MG63 (cell line): ENCODE measurements around the gene OR6C3. TPM values are rescaled to one million over a fixed set of nuclear protein-coding genes. Genes with fewer than 3 reads are reported as not detected.
"Not testable (repeated sequence)": the region's sequence is repeated elsewhere in the genome, so short reads cannot be mapped to it uniquely, and the experiment has no call there.

Experiments
- DNase-seq: peaks from one replicate; pipeline ENCODE4 v3.0.0-alpha.2; 2020
- H3K27me3 ChIP-seq: fragments of 250-450 bp; sonication (Bioruptor Pico); 2 replicates; pipeline ENCODE4 v1.5.1; 2020; ENCODE audit warnings: mild to moderate bottlenecking, moderate library complexity
- H3K36me3 ChIP-seq: fragments of 250-450 bp; sonication (Bioruptor Pico); 2 replicates; pipeline ENCODE4 v1.5.1; 2020; ENCODE audit warnings: mild to moderate bottlenecking, moderate library complexity
- H3K4me3 ChIP-seq: fragments of 250-450 bp; sonication (Bioruptor Pico); 2 replicates; pipeline ENCODE4 v1.5.1; 2020; ENCODE audit warnings: mild to moderate bottlenecking, moderate library complexity
- H3K9me3 ChIP-seq: fragments of 250-450 bp; sonication (Bioruptor Pico); 2 replicates; pipeline ENCODE4 v1.5.1; 2020; ENCODE audit warnings: mild to moderate bottlenecking, moderate library complexity
- total RNA-seq: library from RNA; depleted of rRNA; stranded (reverse); fragments of >200 nt; shearing (Covaris generic); gene quantifications from 2 replicates; pipeline ENCODE4 v1.2.3, GENCODE V29; 2014; ENCODE audit warnings: low replicate concordance; rRNA removed

Gene OR6C3
- total RNA-seq = not detected in 2 replicates

DNA sequence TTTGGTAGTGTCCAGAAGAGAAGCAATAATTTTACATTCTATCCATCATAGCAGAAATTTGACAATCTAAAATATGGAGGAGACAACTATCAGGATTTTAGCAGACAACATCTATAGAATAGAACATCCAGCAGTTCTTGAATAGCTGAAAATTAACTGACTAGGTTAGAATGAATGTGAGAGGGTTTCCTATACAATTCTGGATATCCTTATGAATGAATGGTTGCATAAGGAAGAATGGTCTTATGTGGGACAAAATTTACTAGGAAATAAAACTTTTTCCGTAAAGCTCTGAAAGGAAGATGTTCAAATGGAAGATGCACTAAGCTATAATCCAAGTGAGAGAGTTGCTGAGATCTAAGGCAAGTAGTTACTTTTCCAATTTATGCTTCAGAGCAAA, at the start of gene OR6C3:
OR6C3 (plus strand) TSS at position 301 of the 400 bp plus-strand sequence. CDS start 955 bp downstream, outside the sequence.
- Histone ChIP-seq H3K36me3 (no peaks in the 10 kb centered on the region), H3K9me3 (no peaks in the 10 kb centered on the region), H3K4me3 (no peak within 1 kb of the TSS), H3K27me3 (no peaks in the 10 kb centered on the region)
- no peak for DNase-seq

DNA sequence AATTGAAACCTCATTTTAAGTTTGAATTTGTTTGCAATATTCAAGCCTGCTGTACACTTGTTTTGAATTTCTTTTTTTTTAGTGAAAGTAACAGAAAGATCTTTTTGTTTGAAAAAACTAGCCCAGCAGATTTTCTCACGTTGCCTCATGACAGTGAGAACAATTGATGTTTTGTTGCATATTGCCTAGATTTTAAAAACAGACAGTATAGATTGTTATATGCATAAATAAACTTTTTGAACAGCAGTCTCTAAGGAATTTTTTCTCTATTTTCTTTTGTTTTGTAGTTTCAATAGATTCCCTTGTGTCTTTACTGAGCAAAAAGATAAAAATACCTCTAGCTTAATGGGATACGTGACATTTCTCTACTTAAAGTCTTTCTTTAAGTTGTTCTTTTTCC, 49.6 kb upstream of the OR6C3 start:
- no peaks in the 10 kb centered on the region for H3K36me3 ChIP-seq
- no peak for DNase-seq
- no peak overlapping the region for H3K4me3 ChIP-seq
- H3K27me3 ChIP-seq = no peaks in the 10 kb centered on the region
- H3K9me3 ChIP-seq = no peaks in the 10 kb centered on the region

DNA sequence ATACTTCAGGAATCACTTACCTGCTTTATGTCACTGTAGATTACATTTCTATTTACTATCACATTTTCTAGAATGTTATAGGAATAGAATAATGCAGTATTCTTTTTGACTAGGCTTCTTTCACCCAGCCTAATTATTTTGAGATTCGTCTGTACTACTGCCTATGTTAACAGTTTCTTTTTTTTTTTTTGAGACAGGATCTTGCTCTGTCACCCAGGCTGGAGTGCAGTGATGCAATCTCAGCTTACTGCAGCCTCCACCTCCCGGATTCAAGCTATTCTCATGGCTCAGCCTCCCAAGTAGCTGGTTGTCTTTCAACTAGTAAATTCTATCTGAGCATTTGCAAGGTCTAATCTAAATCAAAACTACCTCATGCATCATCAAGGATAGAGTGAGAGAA, 40.5 kb upstream of the OR6C3 start:
- Histone ChIP-seq H3K36me3 (no peaks in the 10 kb centered on the region), H3K9me3 (no peaks in the 10 kb centered on the region), H3K27me3 (no peaks in the 10 kb centered on the region), H3K4me3 (no peak overlapping the region)
- DNase-seq = no peak

DNA sequence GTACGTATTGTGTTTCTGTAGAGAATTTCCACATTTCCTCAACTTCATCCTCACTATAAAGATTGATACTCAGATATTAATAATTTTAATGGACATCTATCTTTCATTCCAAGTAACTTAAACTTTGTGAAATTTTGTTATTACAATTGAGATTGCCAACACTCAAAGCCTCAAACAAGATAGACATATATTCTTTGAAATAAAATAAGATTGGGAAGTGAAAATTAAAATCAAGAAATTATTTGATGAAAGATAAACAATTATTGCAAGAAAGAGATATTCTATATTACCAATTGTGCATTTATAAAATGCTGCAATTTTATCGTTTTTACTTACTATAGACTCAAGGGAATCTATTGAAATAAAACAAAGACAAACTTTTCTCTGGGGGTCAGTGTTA, 34.1 kb upstream of the OR6C3 start, which contains the start of gene OR6C6:
OR6C6 (minus strand) TSS at position 101 of the 400 bp plus-strand sequence. CDS start 1,337 bp downstream, outside the sequence.
- no peaks in the 10 kb centered on the region for H3K9me3 ChIP-seq
- H3K36me3 ChIP-seq = no peaks in the 10 kb centered on the region
- no peaks in the 10 kb centered on the region for H3K27me3 ChIP-seq
- H3K4me3 ChIP-seq = no peak within 1 kb of the TSS
- no peak for DNase-seq

DNA sequence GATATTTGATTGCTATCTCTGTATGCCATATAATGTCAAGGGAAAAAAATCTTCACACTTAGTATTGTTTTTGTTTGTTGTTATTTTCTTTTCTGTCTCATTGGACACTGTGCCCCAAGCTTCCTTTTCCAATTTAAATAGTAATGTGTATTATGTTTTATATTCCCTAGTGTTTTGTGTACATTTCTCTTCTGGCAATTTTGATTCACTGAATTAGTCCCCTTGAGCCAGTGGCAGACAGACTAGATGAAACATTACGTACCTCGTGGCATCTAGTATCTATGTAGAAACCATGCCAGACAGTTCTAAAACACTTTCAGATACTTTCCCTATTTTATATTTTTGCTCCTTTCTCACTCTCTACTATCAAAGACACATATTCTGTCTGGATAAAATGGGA, 16.5 kb upstream of the OR6C3 start, which contains the start of gene OR6C1:
OR6C1 (plus strand) TSS at position 301 of the 400 bp plus-strand sequence. CDS start 6,257 bp downstream, outside the sequence.
- Histone ChIP-seq H3K9me3 (no peaks in the 10 kb centered on the region), H3K4me3 (no peak within 1 kb of the TSS), H3K27me3 (no peaks in the 10 kb centered on the region), H3K36me3 (no peaks in the 10 kb centered on the region)
- DNase-seq = no peak

DNA sequence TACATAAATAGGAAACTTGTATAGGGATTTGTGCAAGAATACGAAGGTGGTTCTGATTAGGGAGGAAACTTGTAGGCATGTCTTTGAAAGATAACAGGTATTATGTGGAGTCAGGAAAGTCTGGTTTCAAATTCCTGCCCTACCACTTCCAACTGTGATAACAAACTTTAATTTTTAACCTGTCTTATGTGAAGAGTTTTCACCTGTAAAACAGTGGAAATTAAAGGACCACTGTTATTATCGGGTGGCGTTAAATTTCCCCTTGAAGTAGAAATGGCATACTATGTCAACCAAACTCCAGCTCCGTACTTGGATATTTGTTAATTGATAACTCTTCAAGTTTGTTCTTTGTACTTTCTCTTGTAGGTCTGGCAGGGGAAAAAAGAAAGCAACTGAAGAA, 10.3 kb upstream of the OR6C3 start:
- Histone ChIP-seq H3K9me3 (no peaks in the 10 kb centered on the region), H3K4me3 (no peak overlapping the region), H3K36me3 (no peaks in the 10 kb centered on the region), H3K27me3 (no peaks in the 10 kb centered on the region)
- DNase-seq = no peak

DNA sequence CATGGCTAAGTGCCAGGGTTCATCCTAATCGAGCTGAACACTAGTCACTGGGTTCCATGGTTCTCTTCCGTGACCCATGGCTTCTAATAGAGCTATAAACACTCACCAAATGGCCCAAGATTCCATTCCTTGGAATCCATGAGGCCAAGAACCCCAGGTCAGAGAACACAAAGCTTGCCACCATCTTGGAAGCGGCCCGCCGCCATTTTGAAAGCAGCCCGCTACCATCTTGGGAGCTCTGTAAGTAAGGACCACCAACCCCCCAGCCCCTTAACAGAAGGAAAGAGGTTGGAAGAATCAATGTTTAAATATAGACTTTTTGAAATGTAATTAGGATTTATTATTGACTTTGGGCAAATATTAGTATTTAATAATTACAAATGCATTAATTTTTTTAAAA, 4.7 kb upstream of the OR6C3 start:
- H3K27me3 ChIP-seq, DNase-seq, H3K9me3 ChIP-seq, H3K4me3 ChIP-seq, H3K36me3 ChIP-seq: not testable (repeated sequence)

DNA sequence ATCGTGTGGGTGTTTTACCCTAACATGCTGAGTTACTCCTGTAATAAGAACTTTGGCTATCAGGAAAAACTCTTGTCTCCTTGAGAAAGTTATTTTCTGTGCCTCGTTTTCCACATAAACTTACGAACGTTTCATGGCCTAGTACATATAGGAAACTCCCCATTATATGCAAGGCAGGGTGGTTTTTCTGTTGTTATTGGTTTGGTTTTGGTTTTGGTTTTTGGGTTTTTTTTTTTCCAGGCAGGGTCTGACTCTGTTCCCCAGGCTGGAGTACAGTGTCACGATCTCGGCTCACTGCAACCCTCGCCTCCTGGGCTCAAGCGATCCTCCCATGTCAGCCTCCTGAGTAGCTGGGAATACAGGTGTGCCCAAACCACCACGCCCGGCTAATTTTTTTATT, 5.5 kb downstream of the OR6C3 start:
- Histone ChIP-seq H3K9me3 (no peaks in the 10 kb centered on the region), H3K27me3 (no peaks in the 10 kb centered on the region), H3K4me3 (no peak overlapping the region), H3K36me3 (no peaks in the 10 kb centered on the region)
- no peak for DNase-seq

DNA sequence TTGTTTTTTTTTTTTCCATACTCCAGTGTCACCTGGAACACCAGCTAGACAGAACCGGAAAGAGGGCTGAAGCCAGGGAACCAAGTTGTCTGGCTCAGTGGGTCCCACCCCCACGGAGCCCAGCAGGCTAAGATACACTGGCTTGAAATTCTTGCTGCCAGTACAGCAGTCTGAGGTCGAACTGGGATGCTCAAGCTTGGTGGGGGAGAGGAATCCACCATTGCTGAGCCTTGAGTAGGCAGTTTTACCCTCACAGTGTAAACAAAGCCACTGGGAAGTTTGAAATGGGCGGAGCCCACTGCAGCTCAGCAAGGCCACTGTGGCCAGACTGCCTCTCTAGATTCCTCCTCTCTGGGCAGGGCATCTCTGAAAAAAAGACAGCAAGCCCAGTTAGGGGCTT, 24.8 kb downstream of the OR6C3 start:
- not testable (repeated sequence) for DNase-seq, H3K9me3 ChIP-seq

DNA sequence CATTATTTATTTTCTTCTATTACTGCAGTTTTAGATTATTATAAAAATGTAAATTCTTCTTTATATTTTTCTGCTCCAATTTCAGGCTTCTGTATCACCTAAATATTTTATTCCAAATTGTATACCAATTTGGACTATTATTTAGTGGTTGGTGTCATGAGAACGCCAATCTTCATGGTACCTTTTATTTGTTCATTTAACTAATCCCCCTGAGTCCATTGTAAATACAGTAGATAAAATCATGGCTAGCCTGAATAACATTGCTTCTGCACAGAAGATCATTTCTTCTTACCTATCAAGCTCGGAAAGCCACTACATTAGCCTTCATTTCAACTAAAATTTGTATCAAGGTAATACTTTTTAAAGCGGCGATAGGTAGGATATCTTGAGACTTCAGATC, 32.1 kb downstream of the OR6C3 start, which contains the start of gene OR6C75:
OR6C75 (plus strand) TSS at position 301 of the 400 bp plus-strand sequence. CDS start 2,136 bp downstream, outside the sequence.
- no peaks in the 10 kb centered on the region for H3K9me3 ChIP-seq
- DNase-seq = no peak
- no peaks in the 10 kb centered on the region for H3K36me3 ChIP-seq
- no peak within 1 kb of the TSS for H3K4me3 ChIP-seq
- no peaks in the 10 kb centered on the region for H3K27me3 ChIP-seq

More for the DNA sequence above, 24.8 kb downstream of the OR6C3 start:
- not testable (repeated sequence) for H3K27me3 ChIP-seq, H3K4me3 ChIP-seq, H3K36me3 ChIP-seq

DNA sequence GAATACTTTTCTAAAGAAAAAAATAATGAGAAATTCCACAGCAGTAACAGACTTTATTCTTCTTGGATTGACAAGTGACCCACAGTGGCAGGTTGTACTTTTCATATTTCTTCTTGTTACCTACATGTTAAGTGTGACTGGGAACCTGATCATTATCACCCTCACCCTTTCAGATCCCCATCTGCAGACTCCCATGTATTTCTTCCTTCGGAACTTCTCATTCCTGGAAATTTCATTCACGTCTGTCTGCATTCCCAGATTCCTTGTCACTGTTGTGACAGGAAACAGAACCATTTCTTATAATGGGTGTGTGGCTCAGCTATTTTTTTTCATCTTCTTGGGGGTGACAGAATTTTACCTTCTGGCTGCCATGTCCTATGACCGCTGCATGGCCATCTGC, 34.5 kb downstream of the OR6C3 start:
- Histone ChIP-seq H3K27me3 (no peaks in the 10 kb centered on the region), H3K36me3 (no peaks in the 10 kb centered on the region), H3K4me3 (no peak overlapping the region), H3K9me3 (no peaks in the 10 kb centered on the region)
- DNase-seq = no peak

DNA sequence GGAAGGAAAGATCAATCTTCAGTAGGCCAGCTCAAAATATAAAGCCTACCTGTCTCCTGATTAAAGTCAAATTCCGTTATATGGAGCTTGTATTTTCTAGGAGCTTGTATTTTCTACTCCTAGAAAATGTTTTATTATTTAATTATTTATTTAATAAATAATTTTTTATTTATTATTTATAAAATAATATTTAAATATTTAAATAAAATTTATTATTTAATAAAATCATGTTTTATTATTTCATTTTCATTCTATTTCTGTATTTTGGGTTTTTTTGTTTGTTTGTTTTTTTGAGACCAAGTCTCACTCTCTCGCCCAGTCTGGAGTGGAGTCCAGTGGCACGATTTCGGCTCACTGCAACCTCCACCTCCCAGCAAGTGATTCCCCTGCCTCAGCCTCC, 42.0 kb downstream of the OR6C3 start:
- H3K36me3 ChIP-seq = no peaks in the 10 kb centered on the region
- DNase-seq = no peak
- H3K9me3 ChIP-seq = no peaks in the 10 kb centered on the region
- no peak overlapping the region for H3K4me3 ChIP-seq
- H3K27me3 ChIP-seq = no peaks in the 10 kb centered on the region

Other genes starting within 250 kb of the OR6C3 start
- not detected in 2 replicates for gene OR9K2, start 204.3 kb upstream of the OR6C3 start, total RNA-seq
- not detected in 2 replicates for gene OR10A7, start 109.7 kb upstream of the OR6C3 start, total RNA-seq
- not detected in 2 replicates for gene OR6C74, start 86.1 kb upstream of the OR6C3 start, total RNA-seq
- not detected in 2 replicates for gene OR6C6, start 34.2 kb upstream of the OR6C3 start, total RNA-seq
- not detected in 2 replicates for gene OR6C1, start 16.4 kb upstream of the OR6C3 start, total RNA-seq
- gene OR6C75, start 32.2 kb downstream of the OR6C3 start, total RNA-seq = not detected in 2 replicates
- not detected in 2 replicates for gene OR6C65, start 69.8 kb downstream of the OR6C3 start, total RNA-seq
- not detected in 2 replicates for gene OR6C76, start 95.5 kb downstream of the OR6C3 start, total RNA-seq
- not detected in 2 replicates for gene OR6C2, start 113.3 kb downstream of the OR6C3 start, total RNA-seq
- not detected in 2 replicates for gene OR6C70, start 139.4 kb downstream of the OR6C3 start, total RNA-seq
- not detected in 2 replicates for gene OR6C68, start 161.6 kb downstream of the OR6C3 start, total RNA-seq
- gene OR6C4, start 218.9 kb downstream of the OR6C3 start, total RNA-seq = not detected in 2 replicates
- not detected in 2 replicates for gene OR2AP1, start 241.7 kb downstream of the OR6C3 start, total RNA-seq